ENCODE measurements around the gene SRGAP2B.
"Not testable (repeated sequence)": the region's sequence is repeated elsewhere in the genome, so short reads cannot be mapped to it uniquely, and the experiment has no call there.

SRGAP2B gene

GRCh38 chr1:145082483-145083255 lies 12.5 kb downstream of the SRGAP2B start:
- not testable (repeated sequence) for DNase-seq

GRCh38 chr1:145080193-145080592 lies 14.9 kb downstream of the SRGAP2B start:
- DNase-seq = not testable (repeated sequence)

- not testable (repeated sequence) for DNase-seq
These were observed 15.4 kb downstream of the SRGAP2B start for GRCh38 chr1:145079737-145080136.

- not testable (repeated sequence) for DNase-seq
These were observed 16.2 kb downstream of the SRGAP2B start for GRCh38 chr1:145078787-145079370.

GRCh38 chr1:145077872-145078786 lies 17.0 kb downstream of the SRGAP2B start:
- not testable (repeated sequence) for DNase-seq

- DNase-seq = not testable (repeated sequence)
These were observed 18.3 kb downstream of the SRGAP2B start for GRCh38 chr1:145076877-145077276.

GRCh38 chr1:145074021-145074559 lies 21.0 kb downstream of the SRGAP2B start:
- not testable (repeated sequence) for DNase-seq

- not testable (repeated sequence) for DNase-seq
These were observed 23.6 kb downstream of the SRGAP2B start for GRCh38 chr1:145071569-145071968.

- DNase-seq = not testable (repeated sequence)
These were observed 28.6 kb downstream of the SRGAP2B start for GRCh38 chr1:145066486-145066885.

GRCh38 chr1:145065194-145065826 lies 29.8 kb downstream of the SRGAP2B start:
- DNase-seq = not testable (repeated sequence)

- DNase-seq = not testable (repeated sequence)
These were observed 31.0 kb downstream of the SRGAP2B start for GRCh38 chr1:145063941-145064648.

GRCh38 chr1:145063285-145063684 lies 31.8 kb downstream of the SRGAP2B start:
- not testable (repeated sequence) for DNase-seq

GRCh38 chr1:145058184-145058583 lies 36.9 kb downstream of the SRGAP2B start:
- not testable (repeated sequence) for DNase-seq

- DNase-seq = not testable (repeated sequence)
These were observed 39.8 kb downstream of the SRGAP2B start for GRCh38 chr1:145055217-145055760.

- DNase-seq = not testable (repeated sequence)
These were observed 41.7 kb downstream of the SRGAP2B start for GRCh38 chr1:145053428-145053827.

- not testable (repeated sequence) for DNase-seq
These were observed 42.9 kb downstream of the SRGAP2B start for GRCh38 chr1:145052019-145052776.

GRCh38 chr1:145048181-145048856 lies 46.8 kb downstream of the SRGAP2B start:
- not testable (repeated sequence) for DNase-seq

- DNase-seq = not testable (repeated sequence)
These were observed 47.6 kb downstream of the SRGAP2B start for GRCh38 chr1:145047553-145047952.

GRCh38 chr1:145045571-145046273 lies 49.4 kb downstream of the SRGAP2B start:
- not testable (repeated sequence) for DNase-seq
